ENCODE results near the gene GPR87. TPM values are rescaled to one million over a fixed set of nuclear protein-coding genes. Genes with fewer than 3 reads are reported as not detected.
A peak's percentile ranks its signal among the peaks of the same experiment; 100 is the strongest.

The GPR87 gene
- total RNA-seq, 2 experiments from 2014 or later, result not detected

GRCh38 chr3:151300539-151300938, 16.1 kb downstream of the GPR87 start:
- ATAC-seq, result no peak
- CTCF ChIA-PET, result interaction anchor here (0.9 to 1.2 kb wide), 2 partner anchors 9 to 12 kb away, joined by 3 read pairs; no protein-coding TSS in a partner anchor
- POLR2A ChIA-PET, result no interaction called here

GRCh38 chr3:151299006-151299405, 17.6 kb downstream of the GPR87 start:
- Mint-ChIP-seq H3K4me1 (ENCODE audit: low read depth) (no peaks in the 10 kb centered on the region), H3K36me3 (ENCODE audit: low read depth) (no peaks in the 10 kb centered on the region), H3K4me3 (no peak overlapping the region), H3K27ac (no peak overlapping the region), H3K27me3 (ENCODE audit: low read depth) (peaks cover 34% of the 10 kb centered on the region), H3K9me3 (ENCODE audit: insufficient read depth) (no peaks in the 10 kb centered on the region)
- ChIA-PET CTCF (interaction anchor here (1.5 kb wide), 1 partner anchor 71 kb away, joined by 4 read pairs; no protein-coding TSS in a partner anchor), POLR2A (no interaction called here)
- DNase-seq (no peak), ATAC-seq (no peak)

More at GRCh38 chr3:151300539-151300938, 16.1 kb downstream of the GPR87 start:
- H3K4me3 Mint-ChIP-seq, result no peak overlapping the region
- no peaks in the 10 kb centered on the region for H3K9me3 Mint-ChIP-seq (ENCODE audit: insufficient read depth)
- peaks cover 7% of the 10 kb centered on the region for H3K4me1 Mint-ChIP-seq (ENCODE audit: low read depth)
- DNase-seq, result no peak
- H3K27ac Mint-ChIP-seq, result no peak overlapping the region
- H3K27me3 Mint-ChIP-seq (ENCODE audit: low read depth), result peaks cover 28% of the 10 kb centered on the region
- H3K36me3 Mint-ChIP-seq (ENCODE audit: low read depth), result no peaks in the 10 kb centered on the region

GRCh38 chr3:151297429-151297828, 19.2 kb downstream of the GPR87 start:
- DNase-seq (no peak), ATAC-seq (no peak)
- no peaks in the 10 kb centered on the region for H3K4me1 Mint-ChIP-seq (ENCODE audit: low read depth)
- peaks cover 40% of the 10 kb centered on the region for H3K27me3 Mint-ChIP-seq (ENCODE audit: low read depth)
- no peak overlapping the region for H3K27ac Mint-ChIP-seq
- ChIA-PET CTCF (no interaction called here), POLR2A (no interaction called here)
- no peak overlapping the region for H3K4me3 Mint-ChIP-seq
- no peaks in the 10 kb centered on the region for H3K36me3 Mint-ChIP-seq (ENCODE audit: low read depth)
- H3K9me3 Mint-ChIP-seq (ENCODE audit: insufficient read depth), result no peaks in the 10 kb centered on the region

- peaks cover 41% of the 10 kb centered on the region for H3K27me3 Mint-ChIP-seq (ENCODE audit: low read depth)
- no peak overlapping the region for H3K27ac Mint-ChIP-seq
- no peak for DNase-seq
- ChIA-PET POLR2A (no interaction called here), CTCF (no interaction called here)
- H3K9me3 Mint-ChIP-seq (ENCODE audit: insufficient read depth), result no peaks in the 10 kb centered on the region
- H3K4me3 Mint-ChIP-seq, result no peak overlapping the region
- ATAC-seq, result no peak
- no peaks in the 10 kb centered on the region for H3K4me1 Mint-ChIP-seq (ENCODE audit: low read depth)
- no peaks in the 10 kb centered on the region for H3K36me3 Mint-ChIP-seq (ENCODE audit: low read depth)
Measured at GRCh38 chr3:151296226-151296625, 20.4 kb downstream of the GPR87 start.

- Mint-ChIP-seq H3K36me3 (ENCODE audit: low read depth) (no peaks in the 10 kb centered on the region), H3K9me3 (ENCODE audit: insufficient read depth) (no peaks in the 10 kb centered on the region)
Measured at GRCh38 chr3:151293127-151293526, 23.5 kb downstream of the GPR87 start.

GRCh38 chr3:151290673-151291072, 25.9 kb downstream of the GPR87 start:
- peaks cover 23% of the 10 kb centered on the region for H3K27me3 Mint-ChIP-seq (ENCODE audit: low read depth)
- no peak for DNase-seq
- ChIA-PET POLR2A (no interaction called here), CTCF (interaction anchor here (1.0 to 2.0 kb wide), 2 partner anchors 37 to 64 kb away, joined by 3 to 14 read pairs; no protein-coding TSS in a partner anchor)
- H3K27ac Mint-ChIP-seq, result no peak overlapping the region
- ATAC-seq, result no peak
- H3K9me3 Mint-ChIP-seq (ENCODE audit: insufficient read depth), result no peaks in the 10 kb centered on the region
- H3K4me1 Mint-ChIP-seq (ENCODE audit: low read depth), result no peaks in the 10 kb centered on the region
- H3K36me3 Mint-ChIP-seq (ENCODE audit: low read depth), result no peaks in the 10 kb centered on the region
- H3K4me3 Mint-ChIP-seq, result no peak overlapping the region

More at GRCh38 chr3:151293127-151293526, 23.5 kb downstream of the GPR87 start:
- ChIA-PET POLR2A (no interaction called here), CTCF (interaction anchor here (0.6 to 1.7 kb wide), 6 partner anchors 11 to 546 kb away, joined by 3 to 6 read pairs (median 4); no protein-coding TSS in a partner anchor)
- no peak for ATAC-seq
- no peaks in the 10 kb centered on the region for H3K4me1 Mint-ChIP-seq (ENCODE audit: low read depth)
- peaks cover 34% of the 10 kb centered on the region for H3K27me3 Mint-ChIP-seq (ENCODE audit: low read depth)
- no peak overlapping the region for H3K27ac Mint-ChIP-seq
- no peak overlapping the region for H3K4me3 Mint-ChIP-seq
- no peak for DNase-seq

- Mint-ChIP-seq H3K4me3 (no peak overlapping the region), H3K27ac (no peak overlapping the region), H3K4me1 (ENCODE audit: low read depth) (peaks cover 5% of the 10 kb centered on the region), H3K36me3 (ENCODE audit: low read depth) (no peaks in the 10 kb centered on the region), H3K27me3 (ENCODE audit: low read depth) (peaks cover 18% of the 10 kb centered on the region), H3K9me3 (ENCODE audit: insufficient read depth) (no peaks in the 10 kb centered on the region)
- POLR2A ChIA-PET, result no interaction called here
- DNase-seq (no peak), ATAC-seq (no peak)
- CTCF ChIA-PET, result interaction anchor here (0.9 to 6.6 kb wide), 4 partner anchors 62 to 133 kb away, joined by 3 to 67 read pairs (median 12); no protein-coding TSS in a partner anchor
Measured at GRCh38 chr3:151289445-151289844, 27.2 kb downstream of the GPR87 start.

GRCh38 chr3:151285940-151286339, 30.7 kb downstream of the GPR87 start:
- Mint-ChIP-seq H3K27me3 (ENCODE audit: low read depth) (no peaks in the 10 kb centered on the region), H3K4me1 (ENCODE audit: low read depth) (peaks cover 27% of the 10 kb centered on the region), H3K9me3 (ENCODE audit: insufficient read depth) (no peaks in the 10 kb centered on the region), H3K4me3 (no peak overlapping the region), H3K27ac (no peak overlapping the region), H3K36me3 (ENCODE audit: low read depth) (no peaks in the 10 kb centered on the region)
- CTCF ChIA-PET, result interaction anchor here (1.0 to 6.6 kb wide), 6 partner anchors 8 to 123 kb away, joined by 4 to 67 read pairs (median 6); partner anchors contain the start of genes P2RY13 and P2RY14
- ATAC-seq (no peak), DNase-seq (no peak)
- POLR2A ChIA-PET, result no interaction called here

GRCh38 chr3:151283907-151284461, 32.6 kb downstream of the GPR87 start:
- Mint-ChIP-seq H3K9me3 (ENCODE audit: insufficient read depth) (no peaks in the 10 kb centered on the region), H3K36me3 (ENCODE audit: low read depth) (no peaks in the 10 kb centered on the region), H3K27ac (peak overlapping the region; percentile 10), H3K27me3 (ENCODE audit: low read depth) (no peaks in the 10 kb centered on the region), H3K4me3 (no peak overlapping the region), H3K4me1 (ENCODE audit: low read depth) (peaks cover 40% of the 10 kb centered on the region)
- CTCF ChIA-PET, result interaction anchor here (0.7 to 6.6 kb wide), 10 partner anchors 16 to 147 kb away, joined by 3 to 67 read pairs (median 4); no protein-coding TSS in a partner anchor
- POLR2A ChIA-PET, result interaction anchor here (1.3 kb wide), 1 partner anchor 56 kb away, joined by 3 read pairs; no protein-coding TSS in a partner anchor
- ATAC-seq (peak; percentile 70), DNase-seq (no peak)

GRCh38 chr3:151283387-151283786, 33.2 kb downstream of the GPR87 start:
- Mint-ChIP-seq H3K27ac (peak overlapping the region; percentile 60), H3K4me3 (no peak overlapping the region), H3K9me3 (ENCODE audit: insufficient read depth) (no peaks in the 10 kb centered on the region), H3K36me3 (ENCODE audit: low read depth) (no peaks in the 10 kb centered on the region), H3K4me1 (ENCODE audit: low read depth) (peaks cover 46% of the 10 kb centered on the region), H3K27me3 (ENCODE audit: low read depth) (no peaks in the 10 kb centered on the region)
- ATAC-seq (peak; percentile 38), DNase-seq (no peak)
- POLR2A ChIA-PET, result interaction anchor here (1.3 kb wide), 1 partner anchor 55 kb away, joined by 3 read pairs; no protein-coding TSS in a partner anchor
- CTCF ChIA-PET, result interaction anchor here (0.8 to 9.6 kb wide), 9 partner anchors 54 to 127 kb away, joined by 4 to 408 read pairs (median 8); no protein-coding TSS in a partner anchor

- Mint-ChIP-seq H3K9me3 (ENCODE audit: insufficient read depth) (no peaks in the 10 kb centered on the region), H3K36me3 (ENCODE audit: low read depth) (no peaks in the 10 kb centered on the region), H3K4me1 (ENCODE audit: low read depth) (peaks cover 51% of the 10 kb centered on the region), H3K27ac (no peak overlapping the region), H3K4me3 (no peak overlapping the region), H3K27me3 (ENCODE audit: low read depth) (no peaks in the 10 kb centered on the region)
- CTCF ChIA-PET, result interaction anchor here (0.6 to 9.6 kb wide), 19 partner anchors 10 to 127 kb away, joined by 3 to 408 read pairs (median 5); no protein-coding TSS in a partner anchor
- POLR2A ChIA-PET, result interaction anchor here (1.1 kb wide), 1 partner anchor 54 kb away, joined by 3 read pairs; no protein-coding TSS in a partner anchor
- ATAC-seq (peak; percentile 62), DNase-seq (no peak)
Measured at GRCh38 chr3:151282921-151283320, 33.7 kb downstream of the GPR87 start.

- Mint-ChIP-seq H3K9me3 (ENCODE audit: insufficient read depth) (no peaks in the 10 kb centered on the region), H3K4me1 (ENCODE audit: low read depth) (peaks cover 56% of the 10 kb centered on the region), H3K27me3 (ENCODE audit: low read depth) (no peaks in the 10 kb centered on the region), H3K27ac (no peak overlapping the region), H3K36me3 (ENCODE audit: low read depth) (no peaks in the 10 kb centered on the region), H3K4me3 (no peak overlapping the region)
- ATAC-seq (no peak), DNase-seq (no peak)
- CTCF ChIA-PET, result interaction anchor here (0.6 to 9.6 kb wide), 20 partner anchors 11 to 126 kb away, joined by 3 to 408 read pairs (median 6); no protein-coding TSS in a partner anchor
- POLR2A ChIA-PET, result interaction anchor here (0.6 to 1.1 kb wide), 2 partner anchors 53 to 885 kb away, joined by 3 read pairs; no protein-coding TSS in a partner anchor
Measured at GRCh38 chr3:151281671-151282324, 34.8 kb downstream of the GPR87 start.

All from activated CD8-positive, alpha-beta T cell treated with anti-CD3 and anti-CD28 coated beads, Interleukin-2, amount 10 ng/mL, durations not matched to agents 7 days and 5 days (primary cell).